ENCODE measurements around the gene LMLN. TPM values are rescaled to one million over a fixed set of nuclear protein-coding genes. Genes with fewer than 3 reads are reported as not detected.
A peak's percentile ranks its signal among the peaks of the same experiment; 100 is the strongest.
"Not testable (repeated sequence)": the region's sequence is repeated elsewhere in the genome, so short reads cannot be mapped to it uniquely, and the experiment has no call there.

Gene LMLN
- total RNA-seq (1 to 10 TPM; 3.3 to 7.5 (median 6.9) TPM), polyA plus RNA-seq (1 to 10 TPM in 2 of 3 donors, under 1 TPM in 1; 0.23 to 2.3 (median 1.8) TPM)

GRCh38 chr3:197959891-197960693, at the start of gene LMLN:
LMLN (plus strand) TSS chr3:197960217; CDS start chr3:197960246, 29 bp downstream.
- H3K4me3 ChIP-seq, result peak within 1 kb of the TSS; percentile 75 to 85 (median 78)
- H3K27ac ChIP-seq, result peak within 1 kb of the TSS; percentile 84 to 87 (median 86)
- no peaks in the 10 kb centered on the region for H3K9me3 ChIP-seq
- H3K36me3 ChIP-seq, result peaks cover 0 to 20% (median 16%) of the 10 kb centered on the region in 4 donors
- DNase-seq, result peak; percentile 98
- 0% methylated on average over 62 of the region's 62 CpGs for WGBS, 2 donors
- H3K4me1 ChIP-seq, result peaks cover 0 to 28% (median 23%) of the 10 kb centered on the region in 4 donors
- peak in 1 of 4 donors; percentile 40 for TF ChIP-seq EP300 (IDR thresholded peaks at IDR 0.05)
- TF ChIP-seq POLR2AphosphoS5 (IDR thresholded peaks at IDR 0.05), result peak; percentile 89 to 94 (median 92)
- TF ChIP-seq POLR2A (IDR thresholded peaks at IDR 0.05), result peak; percentile 53 to 67
- TF ChIP-seq CTCF (IDR thresholded peaks at IDR 0.05), result no peak
- intact Hi-C loops (cut with DNase I), result loop anchor here (1.0 to 10.0 kb wide), 2 partner anchors 10 to 125 kb away; partner anchors contain the start of gene RPL35A
- H3K27me3 ChIP-seq, result no peaks in the 10 kb centered on the region

- no peak overlapping the region for H3K4me3 ChIP-seq
Measured at GRCh38 chr3:197912741-197913476, 47.1 kb upstream of the LMLN start.

GRCh38 chr3:197913641-197914380, 46.2 kb upstream of the LMLN start:
- Histone ChIP-seq H3K27ac (no peak overlapping the region), H3K4me3 (no peak overlapping the region), H3K4me1 (no peaks in the 10 kb centered on the region), H3K9me3 (no peaks in the 10 kb centered on the region), H3K36me3 (no peaks in the 10 kb centered on the region), H3K27me3 (no peaks in the 10 kb centered on the region)
- intact Hi-C loops (cut with DNase I), result no loop called here
- no peak for DNase-seq
- no peak for TF ChIP-seq EP300 (IDR thresholded peaks at IDR 0.05)
- TF ChIP-seq POLR2A (IDR thresholded peaks at IDR 0.05), result no peak
- WGBS, 2 donors, result 93 to 94% methylated on average over 12 of the region's 12 CpGs

More at GRCh38 chr3:197912741-197913476, 47.1 kb upstream of the LMLN start:
- Histone ChIP-seq H3K27ac (no peak overlapping the region), H3K36me3 (no peaks in the 10 kb centered on the region), H3K27me3 (no peaks in the 10 kb centered on the region), H3K4me1 (no peaks in the 10 kb centered on the region), H3K9me3 (no peaks in the 10 kb centered on the region)
- intact Hi-C loops (cut with DNase I), result no loop called here
- no peak for DNase-seq
- TF ChIP-seq EP300 (IDR thresholded peaks at IDR 0.05) (no peak), POLR2A (IDR thresholded peaks at IDR 0.05) (no peak)
- WGBS, 2 donors, result 87 to 90% methylated on average over 33 of the region's 33 CpGs

GRCh38 chr3:197921429-197922275, 38.4 kb upstream of the LMLN start:
- H3K36me3 ChIP-seq, result peaks cover 0 to 12% (median 0%) of the 10 kb centered on the region in 4 donors
- H3K27ac ChIP-seq; intact Hi-C loops (cut with DNase I); DNase-seq; H3K4me1 ChIP-seq; H3K4me3 ChIP-seq; H3K9me3 ChIP-seq; H3K27me3 ChIP-seq: not testable (repeated sequence)
- 76 to 84% methylated on average over 22 of the region's 24 CpGs for WGBS, 2 donors

- no peak for TF ChIP-seq EP300 (IDR thresholded peaks at IDR 0.05)
- no peak for DNase-seq
- no peaks in the 10 kb centered on the region for H3K27me3 ChIP-seq
- WGBS, 2 donors, result 82 to 88% methylated on average over 7 of the region's 7 CpGs
- H3K9me3 ChIP-seq, result no peaks in the 10 kb centered on the region
- peaks cover 0 to 15% (median 0%) of the 10 kb centered on the region in 4 donors for H3K36me3 ChIP-seq
- no peak overlapping the region for H3K27ac ChIP-seq
- intact Hi-C loops (cut with DNase I), result no loop called here
- H3K4me1 ChIP-seq, result no peaks in the 10 kb centered on the region
- H3K4me3 ChIP-seq, result no peak overlapping the region
Measured at GRCh38 chr3:197926418-197926817, 33.6 kb upstream of the LMLN start.

- DNase-seq; intact Hi-C loops (cut with DNase I); H3K27me3 ChIP-seq; H3K9me3 ChIP-seq; H3K27ac ChIP-seq; H3K4me1 ChIP-seq; H3K4me3 ChIP-seq: not testable (repeated sequence)
- H3K36me3 ChIP-seq, result peaks cover 0 to 15% (median 0%) of the 10 kb centered on the region in 4 donors
- 91 to 94% methylated on average over 3 of the region's 3 CpGs for WGBS, 2 donors
Measured at GRCh38 chr3:197927578-197927977, 32.4 kb upstream of the LMLN start.
